Ramos (cell line): ENCODE data around the gene SACM1L.
"Not testable (repeated sequence)": the region's sequence is repeated elsewhere in the genome, so short reads cannot be mapped to it uniquely, and the experiment has no call there.

Experiments
- in situ Hi-C: fragments of 300-500 bp; cut with MboI; formaldehyde crosslinking; loops from one replicate; pipeline ENCODE4 v1.14.3; 2022; ENCODE audit warnings: low sequenced_read_pairs; ENCODE audit not compliant: unreplicated experiment

The SACM1L gene

DNA sequence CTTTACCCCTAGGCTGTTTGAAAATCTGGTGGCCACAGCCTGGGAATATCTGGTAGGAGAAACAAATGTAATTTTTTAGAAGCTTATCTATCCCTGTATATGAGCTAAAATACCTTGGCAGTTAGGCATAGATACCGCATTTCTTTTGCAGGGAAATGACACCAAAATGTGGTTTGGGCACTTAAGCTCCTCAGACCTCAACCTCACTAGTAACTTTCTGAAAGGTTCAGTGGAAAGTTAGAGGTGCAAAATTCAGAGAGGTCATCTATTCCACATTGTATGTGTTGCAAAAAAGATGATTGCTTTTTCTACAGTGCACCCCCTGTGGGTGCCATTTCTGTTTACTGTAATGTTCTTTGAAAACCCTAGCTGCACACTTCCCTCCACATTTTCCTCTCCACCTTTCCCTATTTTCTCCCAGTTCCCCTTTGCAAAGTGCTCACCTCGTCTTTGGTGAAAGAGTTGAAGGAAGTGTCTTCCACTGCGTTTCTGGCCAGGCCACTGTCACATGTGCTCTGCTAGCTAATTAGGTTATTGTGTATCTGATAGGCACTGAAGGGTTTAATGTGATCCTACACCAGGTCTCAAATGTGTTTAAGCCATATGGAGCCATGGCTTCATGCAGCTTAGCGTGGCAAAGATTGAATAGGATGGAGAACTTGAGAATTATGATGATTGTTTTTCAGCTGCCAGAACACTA lies 1.3 kb downstream of the SACM1L start:
- in situ Hi-C loops = no loop called here

- in situ Hi-C loops = no loop called here
Observed at GRCh38 chr3:45691842-45692241, 2.6 kb downstream of the SACM1L start.

- in situ Hi-C loops = no loop called here
Observed at GRCh38 chr3:45692866-45693265, 3.7 kb downstream of the SACM1L start.

GRCh38 chr3:45693941-45694521 lies 4.8 kb downstream of the SACM1L start:
- in situ Hi-C loops = no loop called here

DNA sequence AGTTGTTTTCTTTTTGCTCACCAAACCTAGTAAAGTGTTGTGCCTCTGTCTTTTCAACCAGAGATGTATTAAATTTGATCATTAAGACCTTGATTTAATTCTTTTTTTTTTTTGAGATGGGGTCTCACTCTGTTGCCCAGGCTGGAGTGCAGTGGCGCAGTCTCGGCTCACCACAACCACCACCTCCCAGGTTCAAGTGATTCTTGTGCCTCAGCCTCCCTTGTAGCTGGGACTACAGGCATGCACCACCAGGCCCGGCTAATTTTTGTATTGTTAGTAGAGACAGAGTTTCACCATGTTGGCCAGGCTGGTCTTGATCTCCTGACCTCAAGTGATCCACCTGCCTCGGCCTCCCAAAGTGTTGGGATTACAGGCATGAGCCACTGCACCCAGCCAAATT lies 6.0 kb downstream of the SACM1L start:
- in situ Hi-C loops = not testable (repeated sequence)

DNA sequence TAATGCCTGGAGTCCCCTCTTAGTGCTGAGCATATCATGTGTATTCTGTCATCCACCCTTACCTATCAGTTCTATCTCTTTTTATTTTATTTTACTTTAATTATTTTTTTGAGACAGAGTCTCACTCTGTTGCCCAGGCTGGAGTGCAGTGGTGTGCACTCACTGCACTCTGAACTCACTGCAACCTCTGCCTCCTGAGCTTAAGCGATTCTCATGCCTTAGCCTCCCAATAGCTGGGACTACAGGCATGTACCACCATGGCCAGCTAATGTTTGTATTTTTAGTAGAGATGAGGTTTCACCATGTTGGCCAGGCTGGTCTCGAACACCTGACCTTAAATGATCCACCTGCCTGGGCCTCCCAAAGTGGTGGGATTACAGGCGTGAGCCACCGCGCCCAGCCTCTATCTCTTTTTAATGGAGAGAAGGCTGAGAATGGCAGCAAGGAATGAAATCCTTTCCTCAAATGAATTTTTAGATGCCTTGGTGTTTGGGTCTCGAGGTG lies 11.4 kb downstream of the SACM1L start:
- in situ Hi-C loops = no loop called here

DNA sequence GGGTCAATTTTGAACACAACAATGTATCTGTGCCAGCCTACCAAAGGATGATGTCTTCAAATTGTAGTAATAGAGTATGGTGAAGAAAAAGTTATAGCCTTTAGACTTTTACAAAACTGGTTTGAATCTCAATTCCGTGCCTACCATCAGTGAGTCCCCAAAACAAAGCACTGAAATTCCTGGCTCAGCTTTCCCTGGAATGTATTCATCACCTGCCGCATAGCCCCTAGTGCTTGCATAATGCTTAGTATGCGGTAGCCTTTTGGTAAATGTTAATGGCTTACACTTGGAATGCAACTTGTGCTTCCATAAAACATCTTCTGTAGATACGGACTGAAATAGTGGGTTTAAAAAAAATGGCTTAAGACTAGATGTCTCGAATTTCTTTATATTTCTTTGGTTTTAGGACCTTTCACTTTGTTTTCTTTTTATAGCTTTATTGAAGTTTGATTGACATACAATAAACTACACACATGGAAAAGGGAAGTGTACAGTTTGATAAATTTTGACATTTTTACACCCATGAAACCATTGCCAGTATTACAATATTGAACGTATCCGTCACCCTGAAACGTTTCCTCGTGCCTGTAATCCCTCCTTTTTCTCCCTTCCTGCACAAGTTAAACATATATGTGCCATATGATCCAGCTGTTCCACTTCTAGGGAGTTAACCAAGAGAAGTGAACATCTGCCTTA lies 12.1 kb downstream of the SACM1L start:
- in situ Hi-C loops = no loop called here

GRCh38 chr3:45704301-45704943 lies 15.2 kb downstream of the SACM1L start:
- in situ Hi-C loops = no loop called here

DNA sequence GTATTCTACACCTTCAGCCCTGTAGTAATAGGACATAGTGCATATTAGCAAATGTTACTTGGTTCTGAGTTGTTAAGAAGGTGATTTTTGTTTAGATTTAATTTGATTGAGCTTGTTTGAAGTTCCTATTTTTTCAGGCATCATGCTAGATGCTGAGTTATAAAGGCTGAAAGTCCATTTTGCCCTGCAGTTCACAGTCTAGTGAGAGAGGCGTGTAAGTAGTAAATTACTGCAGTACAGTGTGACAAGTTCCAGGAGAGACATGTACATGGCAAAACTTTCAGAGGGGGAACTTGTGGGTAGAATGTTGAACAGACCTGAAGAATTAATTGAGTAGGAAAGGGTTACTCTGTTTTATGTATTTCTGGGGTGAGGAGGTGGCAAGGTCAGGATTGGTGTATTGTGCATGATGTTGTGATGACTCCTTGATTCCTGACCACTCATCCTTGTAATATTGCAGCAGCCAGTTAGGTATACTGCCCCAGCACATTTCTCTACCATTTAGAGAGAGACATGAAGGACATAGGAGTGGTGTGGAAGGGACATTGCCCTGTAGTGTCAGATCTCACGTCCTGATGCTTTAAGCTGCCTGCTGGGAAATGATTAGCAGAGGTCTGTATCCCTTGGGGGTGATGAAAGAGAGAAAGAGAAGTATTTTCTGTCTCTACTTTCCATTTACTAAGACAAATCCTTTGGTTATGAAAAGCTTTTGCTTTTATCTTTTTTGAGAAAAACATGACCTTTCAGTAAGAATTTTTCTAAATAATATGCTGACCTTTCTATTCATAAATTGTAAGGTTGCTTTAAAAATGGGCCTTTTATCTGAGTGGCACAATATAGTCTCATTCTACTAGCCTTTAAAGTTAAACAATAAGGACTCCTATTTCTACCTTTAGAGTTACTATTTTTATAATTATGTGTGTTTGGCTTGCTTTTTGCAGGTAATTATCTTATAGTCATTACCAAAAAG lies 16.9 kb downstream of the SACM1L start:
- in situ Hi-C loops = no loop called here

- in situ Hi-C loops = no loop called here
Observed at GRCh38 chr3:45711931-45712330, 22.7 kb downstream of the SACM1L start.

- in situ Hi-C loops = no loop called here
Observed at GRCh38 chr3:45712434-45713110, 23.4 kb downstream of the SACM1L start.

DNA sequence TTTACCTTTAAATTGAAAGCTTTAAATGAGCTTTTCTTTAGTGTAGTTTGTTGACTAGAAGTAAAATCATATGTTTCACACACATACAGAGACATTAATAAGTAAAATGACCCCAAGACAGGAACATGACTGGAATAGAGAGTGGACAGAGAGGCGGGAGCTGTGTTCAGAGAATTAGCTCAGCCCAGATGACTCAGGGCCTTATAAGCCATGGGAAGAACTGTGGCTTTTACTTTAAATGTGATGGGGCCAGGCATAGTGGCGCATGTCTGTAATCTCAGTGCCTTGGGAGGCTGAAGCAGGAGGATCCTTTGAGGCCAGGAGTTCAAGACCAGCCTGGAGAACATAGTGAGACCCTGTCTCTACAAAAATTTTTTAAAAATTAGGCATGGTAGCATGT lies 26.7 kb downstream of the SACM1L start:
- in situ Hi-C loops = no loop called here

- in situ Hi-C loops = no loop called here
Observed at GRCh38 chr3:45716790-45717336, 27.7 kb downstream of the SACM1L start.

DNA sequence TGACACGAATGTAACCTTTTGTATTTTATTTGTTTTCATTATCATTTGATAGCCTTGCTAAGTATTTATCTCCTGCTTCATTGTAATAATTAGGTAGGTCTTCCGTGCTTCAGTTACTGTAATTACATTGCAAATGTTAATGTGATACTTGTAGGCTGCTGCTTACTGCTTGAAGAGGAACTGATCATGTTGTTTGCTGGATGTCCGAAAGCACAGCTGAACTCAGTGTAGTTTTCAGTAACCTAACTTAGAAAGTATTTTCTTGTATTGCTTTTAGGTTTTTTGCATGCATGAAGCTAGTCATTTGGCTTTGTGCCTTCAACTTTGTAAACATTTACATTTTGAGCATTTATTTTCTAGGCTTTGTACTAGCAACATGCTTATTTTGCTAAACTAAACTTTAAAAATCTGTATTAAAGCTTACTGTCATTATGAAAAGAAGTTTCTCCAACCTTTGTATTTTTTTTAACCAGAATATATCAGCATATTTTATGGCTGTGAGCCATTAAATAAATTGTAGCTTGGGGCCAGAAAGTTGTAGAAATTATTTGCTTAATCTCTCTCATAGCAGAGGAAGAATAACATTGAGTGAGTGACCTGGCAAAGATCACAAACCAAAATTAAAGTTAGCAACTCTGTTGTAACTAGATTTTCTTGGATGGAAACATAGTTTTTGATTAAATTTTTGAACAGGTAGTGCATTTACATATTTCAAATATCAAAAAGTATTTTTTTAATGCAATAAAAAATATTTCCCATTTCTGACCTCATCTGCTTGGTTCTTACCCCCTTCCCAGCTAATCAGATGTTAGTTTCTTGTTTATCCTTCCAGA lies 30.7 kb downstream of the SACM1L start:
- in situ Hi-C loops = no loop called here

GRCh38 chr3:45724911-45725310 lies 35.7 kb downstream of the SACM1L start:
- in situ Hi-C loops = no loop called here

DNA sequence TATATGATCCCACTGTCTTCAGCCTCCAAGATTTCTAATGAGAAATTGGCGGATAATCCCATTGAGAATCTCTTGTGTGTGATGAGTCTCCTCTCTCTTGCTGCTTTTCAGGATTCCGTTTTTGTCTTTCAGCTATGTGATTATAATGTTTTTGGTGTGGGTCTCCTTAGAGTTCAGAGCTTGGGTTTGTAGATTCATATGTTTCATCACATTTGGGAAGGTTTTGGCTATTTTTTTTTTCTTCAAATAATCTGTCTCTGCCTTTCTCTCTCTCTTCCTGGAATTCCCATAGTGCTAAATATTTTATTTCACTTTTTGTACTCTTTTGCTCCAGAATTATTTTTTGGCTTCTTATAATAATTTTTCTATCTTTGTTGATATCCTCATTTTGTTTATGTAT lies 40.4 kb downstream of the SACM1L start:
- in situ Hi-C loops = no loop called here

DNA sequence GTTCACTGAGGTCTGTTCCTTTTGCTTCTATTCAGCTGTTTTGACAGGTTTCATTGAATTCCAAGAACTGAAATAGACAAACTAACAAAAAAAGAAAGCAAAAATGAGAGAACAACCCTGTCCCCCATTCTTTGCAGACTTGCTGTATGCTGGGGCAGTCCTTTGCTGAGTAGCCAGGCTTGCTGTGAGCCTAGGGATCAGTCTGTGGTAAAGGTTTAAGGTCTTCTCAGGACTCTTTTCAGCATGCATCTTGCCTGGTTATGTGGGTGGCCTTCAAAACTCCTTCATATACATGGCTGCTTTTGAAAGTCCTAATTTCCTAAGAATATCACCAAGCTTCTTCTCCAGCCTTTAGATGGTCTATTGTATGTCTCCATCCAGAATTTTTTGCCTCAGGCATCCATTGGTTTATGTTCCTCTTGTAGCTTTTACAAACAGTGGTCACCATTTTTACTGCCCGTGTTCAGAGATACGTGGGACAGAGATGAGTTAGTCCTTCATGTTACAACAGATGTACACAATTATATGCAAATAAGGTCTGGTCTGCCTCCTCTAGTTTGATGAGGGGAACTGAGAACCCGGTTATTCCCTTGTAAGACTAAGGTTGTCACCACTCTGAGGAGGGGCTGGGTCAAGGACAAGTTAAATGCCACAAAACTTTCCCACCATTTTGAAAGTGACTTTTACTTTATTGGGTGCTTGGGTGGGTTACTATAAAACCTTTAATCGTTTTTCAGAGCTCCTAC lies 41.4 kb downstream of the SACM1L start:
- in situ Hi-C loops = no loop called here
